NCI-H2171 (cell line): ENCODE measurements around the gene TMEM258.
A peak's percentile ranks its signal among the peaks of the same experiment; 100 is the strongest.

ENCODE experiments used
- DNase-seq: peaks from one replicate; lab custom pipeline; 2025; lab: John Stamatoyannopoulos, UW

Gene TMEM258

GRCh38 chr11:61757213-61757862, 35.1 kb downstream of the TMEM258 start:
- no peak for DNase-seq

- no peak for DNase-seq
Observed at GRCh38 chr11:61756452-61757212, 35.8 kb downstream of the TMEM258 start.

GRCh38 chr11:61756147-61756451, 36.3 kb downstream of the TMEM258 start:
- DNase-seq, result no peak

DNA sequence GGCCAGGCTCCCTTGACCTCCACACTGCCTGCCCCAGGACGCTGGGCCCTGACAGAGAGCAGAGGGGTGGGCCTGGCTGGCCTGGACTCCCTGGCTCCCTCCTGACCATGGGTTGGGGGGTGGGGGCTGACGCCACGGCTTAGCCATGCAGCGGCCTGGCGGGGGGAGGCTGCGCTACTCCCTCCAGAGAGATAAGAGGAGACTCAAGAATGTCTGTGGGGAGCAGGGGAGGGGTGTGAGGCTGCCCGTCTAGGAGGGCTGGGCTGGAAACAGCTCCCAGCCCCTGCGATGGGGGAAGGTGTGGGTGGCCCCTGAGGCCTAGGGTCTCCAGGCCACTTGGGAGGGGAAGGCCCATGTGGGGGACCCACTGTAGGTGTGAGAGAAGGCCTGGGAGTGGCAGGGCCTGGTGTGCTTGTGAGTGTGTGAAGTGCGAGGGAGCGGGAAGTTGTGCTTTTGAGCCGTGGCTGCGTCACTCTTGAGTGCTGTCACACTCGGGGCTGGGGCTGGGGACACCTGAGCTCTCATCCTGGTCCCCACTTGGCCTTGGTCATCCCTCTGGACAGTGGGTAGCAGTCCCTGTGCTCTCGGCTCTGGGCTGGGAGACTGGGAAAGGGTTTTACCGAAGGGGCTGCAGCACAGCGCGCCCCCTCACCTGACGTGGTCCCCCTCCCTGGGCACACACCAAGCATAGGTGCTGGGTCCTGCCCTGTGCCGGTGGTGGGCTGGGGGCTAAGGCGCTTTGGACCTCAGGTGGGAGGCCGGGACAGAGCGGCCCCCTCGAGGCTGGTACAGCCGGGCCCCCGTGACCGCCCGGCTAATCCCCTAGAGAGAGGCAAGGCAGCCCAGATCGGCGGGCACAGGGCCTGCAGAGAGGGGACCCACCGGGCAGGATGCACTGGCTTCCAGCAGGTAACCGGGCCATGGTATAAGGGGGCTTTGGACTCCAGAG, 37.6 kb downstream of the TMEM258 start:
- DNase-seq, result no peak

GRCh38 chr11:61753672-61754071, 38.7 kb downstream of the TMEM258 start:
- DNase-seq, result no peak

- no peak for DNase-seq
Observed at GRCh38 chr11:61752925-61753521, 39.4 kb downstream of the TMEM258 start.

GRCh38 chr11:61752117-61752924, 40.1 kb downstream of the TMEM258 start, which contains the start of gene MYRF:
Gene MYRF (plus strand): TSS chr11:61752636. CDS start chr11:61752745, 109 bp downstream.
- DNase-seq, result peak; percentile 40

DNA sequence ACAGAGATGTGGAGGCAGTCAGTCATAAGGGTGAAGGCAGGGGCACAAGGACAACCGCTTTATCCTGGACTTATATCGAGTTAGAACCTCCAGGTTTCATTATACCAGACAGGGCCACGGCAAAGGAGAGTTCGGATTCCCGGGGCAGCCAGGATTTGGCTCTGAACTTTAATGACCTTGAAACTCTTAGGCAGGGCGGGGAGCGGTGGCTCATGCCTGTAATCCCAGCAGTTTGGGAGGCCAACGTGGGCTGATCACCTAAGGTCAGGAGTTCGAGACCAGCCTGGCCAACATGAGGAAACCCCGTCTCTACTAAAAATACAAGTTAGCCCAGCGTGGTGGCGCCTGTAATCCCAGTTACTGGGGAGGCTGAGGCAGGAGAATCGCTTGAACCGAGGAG, 41.0 kb downstream of the TMEM258 start:
- no peak for DNase-seq

GRCh38 chr11:61750631-61751273, 41.6 kb downstream of the TMEM258 start:
- no peak for DNase-seq

DNA sequence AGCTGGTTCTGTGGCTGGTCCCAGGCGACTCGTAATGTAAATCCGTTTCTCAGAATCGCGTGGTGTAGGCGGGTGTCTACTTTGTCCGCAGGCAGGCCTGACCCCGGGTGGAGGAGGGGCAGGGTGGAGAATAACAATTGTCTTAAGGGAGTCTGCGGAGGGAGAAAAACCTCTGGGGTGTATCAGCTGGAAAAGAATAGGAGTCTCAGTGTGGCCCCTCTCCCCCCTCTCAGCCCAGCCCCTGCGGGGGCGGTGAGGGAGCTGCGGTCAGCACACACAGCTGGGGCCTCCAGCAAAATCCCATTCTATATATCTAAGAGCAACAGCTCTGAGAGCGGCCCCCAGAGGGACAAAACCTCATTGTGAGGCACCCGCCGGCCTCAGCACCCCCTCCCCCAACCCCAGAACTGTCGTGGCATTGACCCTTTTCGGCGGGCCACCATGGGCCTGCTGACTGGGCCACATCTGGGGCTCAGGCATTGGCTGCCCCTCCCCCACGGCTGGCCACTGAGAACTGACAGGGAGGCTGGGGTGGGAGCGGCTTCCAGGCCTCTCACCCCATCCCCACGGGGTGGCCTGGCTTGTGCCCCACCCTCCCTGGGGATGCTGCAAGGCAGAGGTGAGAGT, 42.7 kb downstream of the TMEM258 start:
- DNase-seq, result no peak

DNA sequence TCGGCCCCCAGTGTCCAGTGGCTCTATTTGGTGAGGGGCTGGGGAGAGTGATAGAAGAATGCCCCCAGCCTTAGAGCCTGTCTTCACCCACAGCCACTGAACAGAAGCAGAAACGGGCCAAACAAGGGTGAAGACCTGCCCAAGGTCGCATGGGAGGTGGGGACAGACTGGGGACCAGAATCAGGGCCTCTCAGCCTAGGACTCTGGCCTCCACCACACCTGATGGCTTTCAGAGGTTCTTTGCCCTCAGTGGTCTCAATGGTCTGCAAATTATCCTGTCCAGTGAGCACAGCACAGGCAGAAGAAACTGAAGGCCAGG, 44.5 kb downstream of the TMEM258 start:
- no peak for DNase-seq

DNA sequence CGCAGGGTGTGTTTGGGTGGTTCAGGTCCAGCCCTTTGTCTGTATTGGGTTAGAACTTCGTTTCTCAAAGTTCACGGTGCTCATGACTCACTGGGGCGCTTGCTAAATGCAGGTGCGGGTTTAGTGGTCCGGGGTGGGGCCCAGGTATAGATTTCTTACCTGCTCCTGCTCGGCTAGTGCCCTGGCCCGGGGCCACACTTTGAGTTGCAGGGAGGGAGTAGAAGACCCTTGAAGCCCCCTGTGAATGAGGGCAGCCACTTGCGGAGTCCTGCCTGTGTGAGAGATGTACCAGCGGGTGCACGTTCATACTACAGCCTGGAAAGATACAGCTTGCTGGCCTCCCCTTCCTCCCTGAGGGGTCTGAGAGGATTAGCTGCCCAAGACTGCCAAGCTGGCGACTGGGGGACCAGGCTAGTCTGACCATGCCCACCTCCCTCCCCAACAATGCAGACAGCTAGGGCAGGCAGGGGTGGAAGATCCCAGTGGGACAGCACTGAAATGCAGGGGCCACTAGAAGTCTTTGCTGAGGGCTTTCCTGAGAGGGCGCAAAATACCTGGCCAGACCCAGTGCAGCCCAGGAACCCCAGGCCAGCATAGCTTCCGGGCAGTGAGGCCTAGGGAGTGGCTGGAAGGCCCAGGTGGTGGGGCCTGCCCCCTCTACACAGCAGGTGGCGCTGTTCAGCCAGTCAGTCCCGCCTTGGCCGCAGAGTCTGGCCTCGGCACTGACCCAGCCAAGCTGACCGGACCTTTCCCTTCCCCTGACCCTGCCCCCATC, 45.0 kb downstream of the TMEM258 start:
- no peak for DNase-seq

DNA sequence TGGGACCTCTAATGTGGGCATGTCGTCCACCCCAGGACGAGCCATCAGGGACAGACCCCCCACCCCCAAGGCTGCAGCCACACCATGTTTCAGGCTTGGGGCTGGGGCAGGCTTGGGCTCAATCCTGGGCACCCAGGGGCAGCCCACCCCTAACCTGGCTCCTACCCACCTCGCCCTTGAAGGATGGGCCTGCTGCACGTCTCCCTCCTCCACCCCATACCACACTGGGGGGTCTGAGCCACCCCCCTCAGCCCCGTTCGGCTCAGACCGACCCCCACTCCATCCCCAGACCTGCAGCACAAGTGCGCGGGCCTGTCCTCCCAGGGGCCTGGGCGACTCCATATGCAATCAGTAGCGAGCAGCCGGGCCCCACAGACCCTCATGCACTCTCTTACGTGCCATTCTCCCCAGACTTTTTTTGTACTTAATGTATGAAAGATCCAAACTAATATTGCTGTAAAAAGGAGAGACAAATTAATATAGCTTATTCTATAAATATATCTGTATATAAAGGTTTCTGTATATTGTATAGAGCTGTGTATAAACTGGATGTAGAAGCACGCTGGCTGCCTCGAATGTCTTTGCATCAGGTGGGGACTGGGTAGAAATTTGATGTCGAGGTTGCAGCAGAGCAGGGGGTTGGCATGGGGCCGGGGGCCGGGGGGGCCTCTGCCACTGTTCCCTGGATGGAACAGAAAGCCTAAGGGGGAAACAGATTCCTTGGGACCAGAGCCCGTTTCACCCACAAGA, 45.8 kb downstream of the TMEM258 start:
- DNase-seq, result no peak

GRCh38 chr11:61745781-61746441, 46.5 kb downstream of the TMEM258 start:
- DNase-seq, result no peak

DNA sequence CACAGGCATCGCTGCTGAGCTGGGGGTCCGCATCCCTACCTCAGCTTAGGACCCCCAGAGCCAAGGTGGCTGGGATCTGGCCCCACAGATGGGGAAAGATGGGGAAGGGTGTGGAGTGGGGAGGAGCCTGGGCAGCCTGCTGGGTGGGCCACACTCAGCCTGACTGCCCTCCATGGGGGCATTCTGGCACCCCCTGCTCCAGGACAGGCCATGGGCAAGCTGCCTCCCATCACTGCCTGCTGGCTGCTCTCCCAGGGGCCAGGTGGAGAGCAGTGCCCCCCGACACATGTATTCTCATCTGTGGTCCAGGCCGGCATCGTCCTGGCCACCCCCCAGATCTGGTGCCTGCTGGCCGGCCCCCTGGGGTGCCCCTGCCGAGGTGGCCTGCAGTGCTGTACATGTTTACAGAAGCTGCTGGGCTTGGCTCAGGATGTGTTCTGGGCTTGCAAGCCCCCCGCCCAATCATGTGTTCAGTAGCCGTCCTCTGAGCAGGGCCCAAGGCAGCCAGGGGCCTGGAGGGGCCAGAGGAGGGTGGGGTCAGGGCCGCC, 47.7 kb downstream of the TMEM258 start:
- DNase-seq, result no peak

DNA sequence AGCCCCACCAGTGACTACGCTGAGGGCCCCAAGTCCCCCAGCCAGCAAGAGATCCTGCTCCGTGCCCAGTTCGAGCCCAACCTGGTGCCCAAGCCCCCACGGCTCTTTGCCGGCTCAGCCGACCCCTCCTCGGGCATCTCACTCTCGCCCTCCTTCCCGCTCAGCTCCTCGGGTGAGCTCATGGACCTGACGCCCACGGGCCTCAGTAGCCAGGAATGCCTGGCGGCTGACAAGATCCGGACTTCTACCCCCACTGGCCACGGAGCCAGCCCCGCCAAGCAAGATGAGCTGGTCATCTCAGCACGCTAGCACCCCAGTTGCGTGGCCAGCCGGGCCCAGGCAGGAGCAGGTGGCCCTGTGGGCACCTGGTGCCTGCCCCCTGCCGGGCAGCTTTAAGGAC, 48.2 kb downstream of the TMEM258 start:
- no peak for DNase-seq

GRCh38 chr11:61743486-61744095, 48.8 kb downstream of the TMEM258 start:
- no peak for DNase-seq

GRCh38 chr11:61742391-61742790, 50.0 kb downstream of the TMEM258 start:
- DNase-seq, result no peak
